Stomach smooth muscle (tissue), 2 donors: ENCODE data around the gene PCBD2.
A peak's percentile ranks its signal among the peaks of the same experiment; 100 is the strongest.
"Not testable (repeated sequence)": the region's sequence is repeated elsewhere in the genome, so short reads cannot be mapped to it uniquely, and the experiment has no call there.

Experiments used
- H3K27ac ChIP-seq: one replicate; pipeline ENCODE4 v1.7.0; 2013; ENCODE audit warnings: mild to moderate bottlenecking, low read length, inconsistent platforms
- H3K27me3 ChIP-seq, 2 donors: one replicate each; pipeline ENCODE4 v1.7.0; 2013; ENCODE audit warnings: low read length in 2 of 2; ENCODE audit not compliant: insufficient read depth in 2 of 2, control insufficient read depth in 1 of 2
- H3K36me3 ChIP-seq, 2 donors: one replicate each; pipeline ENCODE4 v1.7.0; 2013; ENCODE audit warnings: low read length in 2 of 2; ENCODE audit not compliant: control insufficient read depth in 2 of 2, insufficient read depth in 2 of 2
- H3K4me1 ChIP-seq: one replicate; pipeline ENCODE4 v1.7.0; 2013; ENCODE audit warnings: low read length; ENCODE audit not compliant: control insufficient read depth, insufficient read depth
- H3K4me3 ChIP-seq, 2 donors: one replicate each; pipeline ENCODE4 v1.7.0; 2013; ENCODE audit warnings: low read length in 2 of 2
- H3K9ac ChIP-seq, 2 donors: one replicate each; pipeline ENCODE4 v1.7.0; 2013; ENCODE audit warnings: low read length in 2 of 2, mild to moderate bottlenecking in 1 of 2
- H3K9me3 ChIP-seq, 2 donors: one replicate each; pipeline ENCODE4 v1.7.0; 2013; ENCODE audit warnings: low read length in 2 of 2; ENCODE audit not compliant: control insufficient read depth in 2 of 2
- donor health status: healthy.
- donor health status: Pancreatic carcinoma.

The PCBD2 gene

GRCh38 chr5:134904610-134905245 is at the start of gene PCBD2:
Gene PCBD2, plus strand, starts transcription at chr5:134905131. Its CDS starts 9 bp downstream, at chr5:134905140.
- H3K9ac ChIP-seq = peak within 1 kb of the TSS; percentile 84 to 96
- H3K36me3 ChIP-seq = peaks cover 2 to 4% of the 10 kb centered on the region in 2 donors
- H3K9me3 ChIP-seq = no peaks in the 10 kb centered on the region
- peak within 1 kb of the TSS; percentile 86 to 87 for H3K4me3 ChIP-seq
- H3K4me1 ChIP-seq = no peaks in the 10 kb centered on the region
- H3K27ac ChIP-seq = peak within 1 kb of the TSS; percentile 93
- no peaks in the 10 kb centered on the region for H3K27me3 ChIP-seq

GRCh38 chr5:134856465-134856864 is 48.5 kb upstream of the PCBD2 start:
- H3K36me3 ChIP-seq = peaks cover 11 to 21% of the 10 kb centered on the region in 2 donors

GRCh38 chr5:134857401-134857800 is 47.5 kb upstream of the PCBD2 start:
- Histone ChIP-seq H3K4me3 (no peak overlapping the region), H3K36me3 (peaks cover 11 to 20% of the 10 kb centered on the region in 2 donors), H3K9me3 (no peaks in the 10 kb centered on the region), H3K4me1 (no peaks in the 10 kb centered on the region), H3K27ac (no peak overlapping the region), H3K27me3 (no peaks in the 10 kb centered on the region), H3K9ac (no peak overlapping the region)

More at GRCh38 chr5:134856465-134856864, 48.5 kb upstream of the PCBD2 start:
- not testable (repeated sequence) for H3K9me3 ChIP-seq, H3K4me1 ChIP-seq, H3K9ac ChIP-seq, H3K4me3 ChIP-seq, H3K27me3 ChIP-seq, H3K27ac ChIP-seq

GRCh38 chr5:134864707-134865106 is 40.2 kb upstream of the PCBD2 start:
- H3K9ac ChIP-seq = no peak overlapping the region
- H3K4me1 ChIP-seq = no peaks in the 10 kb centered on the region
- H3K27me3 ChIP-seq = no peaks in the 10 kb centered on the region
- peaks cover 3 to 4% of the 10 kb centered on the region in 2 donors for H3K36me3 ChIP-seq
- no peak overlapping the region for H3K4me3 ChIP-seq
- no peak overlapping the region for H3K27ac ChIP-seq
- no peaks in the 10 kb centered on the region for H3K9me3 ChIP-seq

GRCh38 chr5:134873494-134873893 is 31.4 kb upstream of the PCBD2 start:
- H3K4me1 ChIP-seq = peaks cover 22% of the 10 kb centered on the region
- H3K9ac ChIP-seq = peak overlapping the region; percentile 81 to 89
- no peaks in the 10 kb centered on the region for H3K27me3 ChIP-seq
- H3K27ac ChIP-seq = peak overlapping the region; percentile 89
- H3K4me3 ChIP-seq = peak overlapping the region; percentile 93 to 94
- no peaks in the 10 kb centered on the region for H3K36me3 ChIP-seq
- no peaks in the 10 kb centered on the region for H3K9me3 ChIP-seq

GRCh38 chr5:134873987-134874830 is 30.7 kb upstream of the PCBD2 start, which contains the start of gene TXNDC15:
Gene TXNDC15, plus strand, starts transcription at chr5:134874371. Its CDS starts 57 bp downstream, at chr5:134874428.
- Histone ChIP-seq H3K9me3 (no peaks in the 10 kb centered on the region), H3K9ac (peak within 1 kb of the TSS; percentile 81 to 89), H3K27ac (peak within 1 kb of the TSS; percentile 89), H3K36me3 (no peaks in the 10 kb centered on the region), H3K27me3 (no peaks in the 10 kb centered on the region), H3K4me3 (peak within 1 kb of the TSS; percentile 93 to 94), H3K4me1 (peaks cover 22% of the 10 kb centered on the region)

GRCh38 chr5:134874831-134875655 is 29.9 kb upstream of the PCBD2 start:
- peaks cover 22% of the 10 kb centered on the region for H3K4me1 ChIP-seq

GRCh38 chr5:134877159-134877558 is 27.8 kb upstream of the PCBD2 start:
- Histone ChIP-seq H3K27me3 (no peaks in the 10 kb centered on the region), H3K9me3 (no peaks in the 10 kb centered on the region), H3K4me3 (no peak overlapping the region), H3K27ac (no peak overlapping the region), H3K4me1 (peaks cover 22% of the 10 kb centered on the region), H3K36me3 (no peaks in the 10 kb centered on the region), H3K9ac (peak overlapping the region; percentile 9 to 47)

More at GRCh38 chr5:134874831-134875655, 29.9 kb upstream of the PCBD2 start:
- Histone ChIP-seq H3K27me3 (no peaks in the 10 kb centered on the region), H3K36me3 (no peaks in the 10 kb centered on the region), H3K27ac (peak overlapping the region; percentile 89), H3K4me3 (peak overlapping the region; percentile 93 to 94), H3K9ac (peak overlapping the region; percentile 81 to 89), H3K9me3 (no peaks in the 10 kb centered on the region)

GRCh38 chr5:134878403-134878802 is 26.5 kb upstream of the PCBD2 start:
- Histone ChIP-seq H3K9me3 (no peaks in the 10 kb centered on the region), H3K4me3 (no peak overlapping the region), H3K4me1 (peaks cover 22% of the 10 kb centered on the region), H3K27ac (no peak overlapping the region), H3K36me3 (no peaks in the 10 kb centered on the region), H3K27me3 (no peaks in the 10 kb centered on the region), H3K9ac (no peak overlapping the region)

GRCh38 chr5:134879456-134879855 is 25.5 kb upstream of the PCBD2 start:
- Histone ChIP-seq H3K36me3 (no peaks in the 10 kb centered on the region), H3K9me3 (no peaks in the 10 kb centered on the region), H3K27ac (no peak overlapping the region), H3K4me3 (no peak overlapping the region), H3K27me3 (no peaks in the 10 kb centered on the region), H3K9ac (no peak overlapping the region), H3K4me1 (peaks cover 15% of the 10 kb centered on the region)
